DOHH2 (cell line): ENCODE measurements around the gene CSNK1G2.

Experiments used
- H3F3A ChIP-seq: fragments of 200-600 bp; sonication (generic), shearing (Covaris generic); 2 replicates; pipeline ENCODE4 v1.6.0; 2016; ENCODE audit warnings: antibody characterized with exemption, mild to moderate bottlenecking; ENCODE audit not compliant: control insufficient read depth, insufficient read depth
- H3K27ac ChIP-seq: fragments of 200-600 bp; sonication (generic); 2 replicates; pipeline ENCODE4 v1.5.1; 2014; ENCODE audit warnings: low read depth, mild to moderate bottlenecking, low read length, moderate library complexity
- H3K27me3 ChIP-seq: fragments of 200-600 bp; sonication (generic); 2 replicates; pipeline ENCODE4 v1.6.1; 2014; ENCODE audit warnings: mild to moderate bottlenecking, low read length, mixed read lengths; ENCODE audit not compliant: control insufficient read depth
- H3K36me3 ChIP-seq: fragments of 200-600 bp; sonication (generic); 2 replicates; pipeline ENCODE4 v1.6.1; 2014; ENCODE audit warnings: mild to moderate bottlenecking, low read length, moderate library complexity, mixed read lengths; ENCODE audit not compliant: control insufficient read depth
- H3K4me1 ChIP-seq: fragments of 200-600 bp; sonication (generic); 2 replicates; pipeline ENCODE4 v1.6.1; 2014; ENCODE audit warnings: mild to moderate bottlenecking, low read length, mixed read lengths; ENCODE audit not compliant: control insufficient read depth
- H3K4me2 ChIP-seq: fragments of 200-600 bp; sonication (generic); 2 replicates; pipeline ENCODE4 v1.6.0; 2014; ENCODE audit warnings: mild to moderate bottlenecking, low read length, moderate library complexity
- H3K4me3 ChIP-seq: fragments of 200-600 bp; sonication (generic); 2 replicates; pipeline ENCODE4 v1.5.1; 2014; ENCODE audit warnings: mild to moderate bottlenecking, low read length, mixed read lengths
- H3K79me2 ChIP-seq: fragments of 200-600 bp; sonication (generic); 2 replicates; pipeline ENCODE4 v1.6.1; 2014; ENCODE audit warnings: mild to moderate bottlenecking, low read length, mixed read lengths; ENCODE audit not compliant: control insufficient read depth
- H3K9me2 ChIP-seq: fragments of 200-600 bp; sonication (generic); replicated peaks from 2 replicates; pipeline ENCODE4 v1.6.1; 2014; ENCODE audit warnings: mild to moderate bottlenecking, low read length, mixed read lengths; ENCODE audit not compliant: control insufficient read depth
- H3K9me3 ChIP-seq: fragments of 200-600 bp; sonication (generic); 2 replicates; pipeline ENCODE4 v1.6.1; 2014; ENCODE audit warnings: antibody characterized with exemption, low read length, mixed read lengths; ENCODE audit not compliant: control insufficient read depth, insufficient read depth
- H4K20me1 ChIP-seq: fragments of 200-600 bp; sonication (generic); 2 replicates; pipeline ENCODE4 v1.6.0; 2014; ENCODE audit warnings: low read depth, mild to moderate bottlenecking, antibody characterized with exemption, low read length, moderate library complexity; ENCODE audit not compliant: control insufficient read depth, insufficient read depth
- EZH2phosphoT487 ChIP-seq: fragments of 200-600 bp; sonication (generic); IDR thresholded peaks from 2 replicates; pipeline ENCODE4 v1.6.1; 2017; ENCODE audit warnings: borderline replicate concordance, mild to moderate bottlenecking, antibody characterized with exemption, low read length, moderate library complexity, mixed read lengths
- TF ChIP-seq, protein P1 (sequence below): fragments of 200-600 bp; sonication (generic); IDR thresholded peaks from one replicate; pipeline ENCODE4 v1.5.1; 2014; ENCODE audit warnings: antibody characterized with exemption, mild to moderate bottlenecking, low read depth, low read length; ENCODE audit not compliant: poor library complexity, severe bottlenecking

CSNK1G2 gene

DNA sequence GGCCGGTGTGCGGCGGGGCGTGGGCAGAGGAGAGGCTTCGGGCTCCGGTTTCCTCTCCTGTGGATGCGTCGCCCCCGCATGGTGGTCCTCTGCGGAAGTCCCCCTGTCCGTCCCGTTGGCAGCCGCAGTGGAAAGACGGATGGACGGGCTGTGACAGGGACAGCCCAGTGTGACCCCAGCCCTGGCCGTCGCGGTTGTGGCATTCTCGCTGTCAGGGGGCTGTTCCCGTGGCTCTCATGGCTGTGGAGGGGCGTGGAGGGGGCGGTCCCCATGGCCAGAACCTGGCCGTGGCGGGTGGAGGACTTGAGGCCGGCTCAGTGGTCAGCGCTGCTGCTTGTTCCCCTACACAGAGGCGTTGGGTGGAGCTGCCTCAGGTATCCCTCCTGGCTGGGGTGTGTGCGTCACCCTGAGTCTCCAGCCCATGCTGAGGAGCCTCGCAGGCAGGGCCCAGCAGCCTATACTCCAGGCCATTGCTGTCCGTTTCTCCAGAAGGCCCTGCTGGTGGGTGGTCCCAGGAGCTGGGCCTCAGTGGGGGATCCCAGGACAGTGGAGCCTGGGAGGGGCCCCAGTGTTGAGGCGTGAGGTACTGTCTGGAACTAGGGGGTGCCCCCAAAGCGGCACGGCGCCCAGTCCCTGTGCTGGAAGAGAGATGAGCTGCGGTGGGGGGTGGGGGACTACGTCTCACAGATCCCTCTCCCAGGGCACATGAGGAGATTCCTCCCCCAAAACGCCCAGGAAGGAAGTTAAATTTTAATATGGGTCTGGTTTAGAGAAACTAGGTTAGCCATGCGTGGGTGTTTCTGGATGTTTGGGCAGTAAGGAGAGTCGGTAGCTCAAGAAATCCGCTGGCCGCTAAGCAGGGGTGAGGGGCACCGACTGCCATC, 20.3 kb downstream of the CSNK1G2 start:
- Histone ChIP-seq H3K4me2 (no peak overlapping the region), H3K79me2 (peaks cover 69% of the 10 kb centered on the region), H3K4me1 (no peaks in the 10 kb centered on the region), H4K20me1 (peaks cover 18% of the 10 kb centered on the region; the same call in 1 of the 2 replicates), H3F3A (no peaks in the 10 kb centered on the region), H3K36me3 (peaks cover 4% of the 10 kb centered on the region; the same call in 1 of the 2 replicates), H3K27me3 (no peaks in the 10 kb centered on the region), H3K27ac (no peak overlapping the region), H3K4me3 (no peak overlapping the region), H3K9me3 (no peaks in the 10 kb centered on the region), H3K9me2 (no peaks in the 10 kb centered on the region)
- TF ChIP-seq EZH2phosphoT487: no peak
- TF ChIP-seq, protein P1, sequence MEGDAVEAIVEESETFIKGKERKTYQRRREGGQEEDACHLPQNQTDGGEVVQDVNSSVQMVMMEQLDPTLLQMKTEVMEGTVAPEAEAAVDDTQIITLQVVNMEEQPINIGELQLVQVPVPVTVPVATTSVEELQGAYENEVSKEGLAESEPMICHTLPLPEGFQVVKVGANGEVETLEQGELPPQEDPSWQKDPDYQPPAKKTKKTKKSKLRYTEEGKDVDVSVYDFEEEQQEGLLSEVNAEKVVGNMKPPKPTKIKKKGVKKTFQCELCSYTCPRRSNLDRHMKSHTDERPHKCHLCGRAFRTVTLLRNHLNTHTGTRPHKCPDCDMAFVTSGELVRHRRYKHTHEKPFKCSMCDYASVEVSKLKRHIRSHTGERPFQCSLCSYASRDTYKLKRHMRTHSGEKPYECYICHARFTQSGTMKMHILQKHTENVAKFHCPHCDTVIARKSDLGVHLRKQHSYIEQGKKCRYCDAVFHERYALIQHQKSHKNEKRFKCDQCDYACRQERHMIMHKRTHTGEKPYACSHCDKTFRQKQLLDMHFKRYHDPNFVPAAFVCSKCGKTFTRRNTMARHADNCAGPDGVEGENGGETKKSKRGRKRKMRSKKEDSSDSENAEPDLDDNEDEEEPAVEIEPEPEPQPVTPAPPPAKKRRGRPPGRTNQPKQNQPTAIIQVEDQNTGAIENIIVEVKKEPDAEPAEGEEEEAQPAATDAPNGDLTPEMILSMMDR: no peak

- H4K20me1 ChIP-seq: peaks cover 14% of the 10 kb centered on the region; the same call in 1 of the 2 replicates
- no peak for TF ChIP-seq EZH2phosphoT487
- TF ChIP-seq, protein P1: no peak
Observed at GRCh38 chr19:1962674-1963073, 21.7 kb downstream of the CSNK1G2 start.

DNA sequence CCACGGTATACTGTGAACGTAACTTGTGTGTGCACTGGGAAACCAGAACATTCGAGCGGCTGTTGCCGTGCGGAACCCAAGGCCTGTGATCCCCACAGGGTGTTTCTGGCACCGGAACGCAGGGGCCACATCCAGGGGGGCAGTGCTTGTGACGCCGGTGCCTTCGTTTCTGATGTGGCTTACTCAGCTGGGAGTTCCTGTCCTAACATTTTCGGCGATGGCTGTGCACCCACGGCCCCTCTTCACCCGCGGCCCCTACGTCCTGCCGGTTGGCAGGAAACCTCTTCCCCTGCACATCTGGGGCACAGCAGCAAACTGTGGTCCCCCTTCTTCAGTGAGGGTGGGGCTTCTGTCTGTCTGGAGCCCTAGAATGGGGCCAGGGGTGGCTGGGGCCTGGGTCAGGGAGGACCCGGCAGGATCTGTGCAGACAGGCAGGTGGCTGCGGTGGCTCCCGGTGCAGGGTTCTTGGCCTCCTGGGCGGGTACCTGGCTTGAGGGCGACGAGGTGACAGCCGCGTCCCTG, 26.2 kb downstream of the CSNK1G2 start:
- no peaks in the 10 kb centered on the region for H3K9me3 ChIP-seq
- no peak overlapping the region for H3K4me3 ChIP-seq
- no peak overlapping the region for H3K27ac ChIP-seq
- H3K9me2 ChIP-seq: no peaks in the 10 kb centered on the region
- H3K4me1 ChIP-seq: no peaks in the 10 kb centered on the region
- peaks cover 58% of the 10 kb centered on the region for H3K79me2 ChIP-seq
- H4K20me1 ChIP-seq: peaks cover 5% of the 10 kb centered on the region; the same call in 1 of the 2 replicates
- H3K36me3 ChIP-seq: peaks cover 18% of the 10 kb centered on the region
- H3K27me3 ChIP-seq: no peaks in the 10 kb centered on the region
- no peaks in the 10 kb centered on the region for H3F3A ChIP-seq
- H3K4me2 ChIP-seq: no peak overlapping the region
- no peak for TF ChIP-seq EZH2phosphoT487
- TF ChIP-seq, protein P1: no peak

More at GRCh38 chr19:1962674-1963073, 21.7 kb downstream of the CSNK1G2 start:
- Histone ChIP-seq H3K79me2 (peaks cover 62% of the 10 kb centered on the region), H3K4me3 (no peak overlapping the region), H3K4me1 (no peaks in the 10 kb centered on the region), H3K27ac (no peak overlapping the region), H3K9me2 (no peaks in the 10 kb centered on the region), H3F3A (no peaks in the 10 kb centered on the region), H3K36me3 (peaks cover 4% of the 10 kb centered on the region; the same call in 1 of the 2 replicates), H3K9me3 (no peaks in the 10 kb centered on the region), H3K27me3 (no peaks in the 10 kb centered on the region), H3K4me2 (no peak overlapping the region)
